DMS79 (cell line): Measurements from ENCODE around the gene EPB41L4B.

Source experiments
- DNase-seq: peaks from one replicate; lab custom pipeline; 2025; lab: John Stamatoyannopoulos, UW

The EPB41L4B gene

DNA sequence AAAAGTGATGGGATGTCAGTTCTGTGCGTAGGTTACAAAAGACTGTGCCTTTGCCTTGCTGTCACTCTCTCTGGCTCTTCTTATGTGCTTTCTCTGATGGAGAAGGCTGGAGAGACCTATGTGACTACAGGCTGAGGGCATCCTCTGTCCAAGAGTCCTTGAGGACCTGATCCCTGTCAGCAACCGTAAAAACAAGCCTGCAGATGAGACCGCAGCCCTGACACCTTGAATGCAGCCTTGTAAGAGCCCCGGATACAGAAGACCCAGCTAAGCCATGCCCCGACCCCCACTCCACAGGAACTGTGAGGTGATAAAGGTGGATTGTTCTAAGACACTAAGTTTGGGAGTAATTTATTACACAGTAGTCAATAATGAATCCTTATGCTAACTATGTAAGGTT, 121.2 kb downstream of the EPB41L4B start:
- DNase-seq, result no peak

DNA sequence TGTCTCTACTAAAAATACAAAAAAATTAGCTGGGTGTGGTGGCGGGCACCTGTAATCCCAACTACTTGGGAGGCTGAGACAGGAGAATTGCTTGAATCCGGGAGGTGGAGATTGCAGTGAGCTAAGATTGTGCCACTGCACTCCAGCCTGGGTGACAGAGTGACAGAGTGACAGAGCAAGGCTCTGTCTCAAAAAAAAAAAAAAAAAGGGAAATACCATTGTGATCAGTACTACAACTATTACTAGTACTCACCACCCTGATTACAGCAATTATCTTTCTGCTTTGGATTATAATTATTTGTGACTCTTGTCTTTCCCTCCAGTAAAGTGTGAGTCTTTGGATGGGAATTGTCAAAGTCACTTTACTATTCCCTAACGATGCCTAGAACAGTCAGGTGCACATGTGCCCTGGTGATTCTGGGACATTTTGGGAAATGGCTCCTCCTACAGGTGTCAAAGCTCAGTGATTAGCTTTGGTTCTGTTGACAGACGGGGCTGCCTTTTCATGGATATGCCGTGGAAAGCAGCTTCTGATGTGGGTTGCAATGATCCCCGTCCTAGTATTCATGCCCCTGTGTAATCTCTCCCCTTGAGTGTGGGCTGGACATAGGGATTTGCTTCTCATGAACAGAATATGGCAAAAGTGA, 122.0 kb downstream of the EPB41L4B start:
- no peak for DNase-seq

DNA sequence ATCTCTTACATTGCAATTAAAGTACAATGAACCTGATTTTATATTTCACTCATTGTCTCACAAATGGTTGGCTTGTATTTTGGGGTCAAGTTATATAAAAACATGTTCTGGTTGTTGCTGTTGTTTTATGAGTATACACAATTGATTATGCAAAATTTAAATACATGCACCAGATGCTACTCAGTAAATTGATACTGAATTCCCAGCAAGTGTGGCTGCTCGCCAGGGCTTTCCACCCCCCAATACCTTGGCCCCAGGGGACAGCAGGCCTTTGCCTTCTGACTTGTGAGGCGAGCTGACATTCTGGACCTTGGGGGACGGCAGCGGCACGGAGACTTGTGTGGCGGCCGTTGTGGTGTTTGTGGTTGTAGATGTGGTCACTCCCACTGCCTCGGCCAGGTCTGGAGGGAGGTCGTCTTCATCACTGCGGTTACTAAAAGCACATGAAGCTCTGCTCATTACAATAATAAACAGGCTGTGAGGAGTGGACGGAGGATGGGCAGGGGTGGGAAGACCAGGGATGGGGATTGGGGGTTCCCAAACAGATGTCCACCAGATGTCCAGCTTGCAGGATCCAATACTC, 126.8 kb downstream of the EPB41L4B start:
- DNase-seq, result no peak

DNA sequence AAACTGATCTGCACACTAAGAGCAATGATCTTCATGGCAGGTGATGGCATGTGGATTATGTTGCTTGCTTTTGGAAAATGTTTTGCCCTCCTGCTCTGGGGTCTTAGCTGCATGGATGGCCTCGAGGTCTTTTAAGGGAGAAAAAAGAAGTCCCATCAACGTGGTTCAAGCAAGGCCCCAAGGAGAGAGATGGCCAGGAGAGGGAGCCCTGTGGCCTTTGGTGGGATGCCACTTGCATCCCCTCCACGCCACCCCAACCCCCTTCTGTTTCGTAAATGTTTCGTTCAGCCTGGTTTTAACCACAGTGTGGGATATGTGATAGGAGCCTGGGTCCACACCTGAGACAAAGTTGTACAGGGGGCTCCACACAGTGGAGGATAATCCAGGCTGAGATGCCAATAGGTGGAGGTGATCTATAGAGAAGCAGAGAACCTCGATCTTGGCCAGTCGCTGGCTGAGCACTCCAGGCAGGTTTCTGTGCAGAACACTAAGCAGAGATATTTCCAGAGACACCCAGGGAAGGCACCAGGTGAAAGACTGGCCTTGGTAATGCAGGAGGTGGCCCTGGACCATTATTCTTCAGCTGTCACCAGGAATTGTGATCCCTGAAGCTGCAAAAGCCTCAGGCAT, 128.0 kb downstream of the EPB41L4B start:
- no peak for DNase-seq

DNA sequence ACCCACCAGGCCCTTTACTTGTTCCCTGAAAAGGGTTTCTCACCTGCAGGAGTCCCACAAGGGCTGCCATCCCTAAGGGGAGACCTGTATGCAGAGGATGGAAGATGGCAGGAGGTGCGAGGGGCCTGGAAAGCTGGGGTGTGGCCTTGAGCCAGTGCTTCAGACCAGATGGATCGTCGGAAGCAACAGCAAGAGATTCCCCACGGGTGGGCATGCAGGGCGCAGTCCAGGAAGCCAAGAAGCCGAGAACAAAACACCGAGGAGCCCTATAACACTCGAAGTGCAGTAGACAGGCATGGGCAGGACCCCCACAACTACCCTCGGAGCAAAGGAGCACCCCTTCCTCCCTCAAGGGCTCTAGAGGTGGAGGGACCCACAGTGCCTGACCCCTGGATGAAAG, 129.1 kb downstream of the EPB41L4B start:
- no peak for DNase-seq

DNA sequence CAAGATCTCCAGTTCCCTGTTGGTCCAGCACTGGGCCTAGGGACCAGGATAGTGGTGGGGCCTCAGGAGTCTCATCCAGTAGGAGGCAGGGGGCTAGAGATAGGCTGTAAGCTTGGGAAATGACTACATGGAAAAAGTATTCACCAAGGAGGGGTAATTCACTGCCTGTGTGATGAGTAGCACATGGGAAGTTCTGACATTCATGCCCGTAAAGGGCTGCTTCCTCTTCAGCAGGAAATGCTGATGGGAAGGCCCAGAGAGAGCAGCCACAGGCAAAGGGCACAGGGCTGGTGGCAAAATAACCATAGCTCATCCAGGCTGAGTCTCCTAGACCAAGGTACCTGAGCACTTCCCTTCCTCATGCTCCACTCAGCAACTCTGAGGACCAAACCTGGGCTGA, 130.7 kb downstream of the EPB41L4B start:
- DNase-seq, result no peak

DNA sequence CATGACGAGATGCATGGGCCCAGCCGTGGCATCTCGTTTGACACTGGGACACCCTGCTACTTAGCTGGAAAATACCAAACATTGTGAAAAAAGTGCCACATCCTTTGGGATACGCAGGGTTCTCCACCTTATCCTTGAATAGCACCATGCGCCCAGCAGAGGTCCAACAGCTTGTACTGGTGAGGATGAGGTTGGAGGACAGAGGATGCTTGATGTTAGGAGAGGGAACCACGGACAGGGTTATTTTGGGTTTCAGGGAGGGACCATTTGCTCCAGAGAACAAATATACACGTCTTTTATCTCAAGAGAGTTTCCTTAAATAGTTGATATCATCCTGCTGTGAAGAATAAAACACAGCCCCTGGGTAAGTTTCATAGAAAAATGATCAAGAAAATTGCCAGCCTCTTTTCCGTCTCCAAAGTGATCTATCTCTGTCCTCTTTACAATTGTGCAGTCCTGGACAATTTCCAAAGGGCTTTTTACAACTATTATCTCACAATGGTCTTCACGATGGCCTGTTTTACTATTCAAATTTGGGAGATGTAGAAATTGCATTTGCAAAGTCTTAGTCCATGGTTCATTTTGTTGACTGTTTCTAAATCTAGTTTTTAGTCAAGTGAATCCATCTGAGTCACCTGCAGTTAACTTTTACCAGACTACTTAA, 133.9 kb downstream of the EPB41L4B start:
- no peak for DNase-seq

DNA sequence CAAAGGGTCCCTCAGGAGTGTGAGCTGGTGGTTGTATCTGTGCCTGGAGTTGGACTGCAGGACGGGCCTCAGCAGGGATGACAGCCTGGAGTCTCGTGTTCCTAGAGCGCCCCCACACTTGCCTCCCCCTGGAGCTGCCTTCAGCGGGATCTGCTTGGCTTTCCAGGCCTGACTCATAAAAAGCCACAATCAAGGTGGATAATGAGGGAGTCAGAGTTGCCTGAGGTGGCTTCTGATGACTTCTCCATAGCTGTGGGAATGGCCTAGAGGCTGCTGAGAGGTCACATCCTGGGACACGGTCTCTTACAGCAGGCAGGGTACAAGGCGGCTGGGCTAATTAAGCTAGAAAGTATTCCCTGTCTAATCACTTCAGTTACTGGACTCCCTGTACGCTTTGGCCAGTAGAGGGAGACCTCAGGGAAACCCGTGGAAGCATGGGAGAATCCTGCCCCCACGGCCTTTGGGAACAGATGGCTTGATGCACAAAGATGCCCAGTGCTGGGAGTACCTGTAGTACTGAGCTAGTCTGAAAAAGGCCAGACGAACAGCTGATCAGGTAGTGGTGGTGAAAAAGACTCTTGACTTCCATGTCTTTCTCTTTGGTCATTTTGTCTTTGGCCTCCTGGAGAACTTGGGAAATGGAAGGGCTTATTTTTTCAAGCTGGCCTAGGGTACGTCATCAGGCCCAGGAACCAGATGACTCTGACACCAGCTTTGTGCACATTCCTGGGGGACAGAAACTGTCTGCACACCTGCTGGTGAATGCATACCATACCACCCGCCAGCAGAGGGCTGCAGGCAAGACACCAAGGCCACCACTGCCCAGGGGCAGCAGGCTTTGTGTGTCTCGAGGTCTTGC, 137.7 kb downstream of the EPB41L4B start:
- no peak for DNase-seq

DNA sequence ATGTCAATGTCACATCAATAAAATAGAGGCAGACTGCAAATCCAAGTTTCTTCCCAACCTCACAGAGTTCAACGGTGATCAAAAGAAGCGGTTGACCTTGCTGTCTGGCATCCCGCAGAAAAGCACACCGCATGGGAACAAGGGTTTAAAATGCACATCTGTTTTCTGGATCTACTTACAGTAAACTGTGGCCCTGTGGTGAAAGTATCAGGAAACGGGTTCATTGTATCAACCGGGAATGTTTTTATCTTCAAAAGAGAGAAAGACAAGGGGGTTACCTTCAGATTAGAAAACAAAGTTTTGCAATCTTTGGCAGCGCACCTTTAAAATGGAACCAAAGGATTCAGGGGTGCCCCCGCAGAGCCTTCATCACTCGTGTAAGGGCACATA, 138.3 kb downstream of the EPB41L4B start:
- DNase-seq, result no peak

DNA sequence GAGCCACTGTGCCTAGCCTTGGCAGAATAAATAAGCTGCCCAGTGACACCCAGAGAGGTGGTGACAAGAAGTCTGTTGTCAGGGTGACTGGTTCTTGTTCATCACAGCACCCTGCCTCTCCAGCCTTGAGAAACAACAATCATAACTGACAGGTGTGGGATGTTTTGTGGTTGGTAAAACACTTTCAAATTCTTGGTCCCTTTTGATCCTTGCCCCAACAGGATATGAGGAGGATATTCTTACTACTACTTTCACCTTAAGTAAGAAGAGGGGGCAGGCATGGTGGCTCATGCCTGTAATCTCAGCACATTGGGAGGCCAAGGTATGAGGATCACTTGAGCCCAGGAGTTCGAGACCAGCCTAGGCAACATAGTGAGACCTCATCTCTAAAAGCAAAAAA, 139.6 kb downstream of the EPB41L4B start:
- DNase-seq, result no peak

DNA sequence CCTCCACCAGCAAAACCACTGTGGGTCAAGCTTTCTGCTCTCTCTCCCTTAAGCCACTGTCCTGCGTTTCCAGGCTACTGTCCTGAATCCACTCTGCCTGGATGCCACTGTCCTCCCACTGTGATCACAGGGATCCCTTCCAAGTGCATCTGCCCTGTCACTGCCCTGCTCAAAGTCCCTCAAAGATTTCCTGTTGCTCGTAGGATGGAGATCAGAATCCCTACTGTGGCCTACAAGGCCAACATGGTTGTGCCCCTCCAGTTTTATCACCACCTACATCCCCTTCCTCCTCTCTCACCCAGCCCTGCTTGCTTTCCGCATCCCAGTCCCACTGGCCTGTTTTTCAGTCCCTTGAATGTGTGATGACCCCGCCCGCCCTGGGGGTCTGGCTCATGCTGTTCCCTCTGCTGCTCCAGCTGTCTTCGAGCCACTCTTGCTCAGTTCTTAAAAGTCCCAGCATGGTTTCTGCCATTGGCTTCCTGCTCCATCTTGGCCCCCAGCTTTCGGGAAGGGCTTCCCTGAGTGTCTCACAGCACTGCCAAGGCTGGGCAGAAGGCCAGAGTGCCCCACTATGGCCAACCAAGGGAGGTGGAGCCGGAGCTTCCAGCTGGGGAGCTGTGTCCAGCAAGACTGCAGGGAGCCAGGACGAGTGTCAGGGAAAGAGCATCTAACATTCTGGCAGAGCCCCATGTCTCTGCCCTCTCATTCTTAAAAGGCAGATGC, 140.9 kb downstream of the EPB41L4B start:
- no peak for DNase-seq

DNA sequence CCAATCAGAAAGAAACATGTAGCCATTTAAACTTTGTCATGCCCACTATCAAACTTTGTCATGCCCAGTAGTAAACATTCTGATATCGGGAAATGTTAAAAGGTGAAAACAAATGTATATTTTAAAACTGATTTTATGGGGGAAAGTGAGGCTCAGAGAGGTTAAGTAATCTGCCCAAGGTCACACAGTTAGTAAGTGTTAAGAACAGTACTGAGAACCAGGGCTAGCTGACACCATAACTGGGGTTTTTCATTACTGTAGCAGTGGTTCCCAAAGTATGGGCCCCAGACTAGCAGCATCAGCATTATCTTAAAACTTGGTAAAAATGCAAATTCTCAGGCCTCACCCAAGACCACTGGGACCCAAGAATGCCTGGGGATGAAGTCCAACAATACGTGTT, 143.9 kb downstream of the EPB41L4B start:
- DNase-seq, result no peak

DNA sequence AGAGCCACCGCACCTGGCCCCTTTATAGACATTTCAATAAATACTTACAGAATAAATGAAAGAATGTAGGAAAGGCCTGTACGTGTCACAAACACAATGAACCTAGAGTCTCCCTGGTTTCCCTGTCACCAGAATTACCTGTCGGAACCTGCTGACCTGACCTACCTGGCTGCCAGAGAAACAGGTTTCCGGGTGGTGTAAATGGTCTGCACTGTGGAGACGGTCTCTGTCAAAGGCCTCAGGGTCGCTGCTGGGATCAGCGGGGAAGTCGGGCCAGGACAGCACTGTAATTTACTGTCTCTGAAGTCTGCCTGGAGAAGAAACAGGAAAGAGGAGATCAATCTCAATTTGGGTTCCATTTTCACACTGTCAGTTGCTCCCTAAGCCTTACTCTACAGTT, 144.5 kb downstream of the EPB41L4B start:
- DNase-seq, result no peak

DNA sequence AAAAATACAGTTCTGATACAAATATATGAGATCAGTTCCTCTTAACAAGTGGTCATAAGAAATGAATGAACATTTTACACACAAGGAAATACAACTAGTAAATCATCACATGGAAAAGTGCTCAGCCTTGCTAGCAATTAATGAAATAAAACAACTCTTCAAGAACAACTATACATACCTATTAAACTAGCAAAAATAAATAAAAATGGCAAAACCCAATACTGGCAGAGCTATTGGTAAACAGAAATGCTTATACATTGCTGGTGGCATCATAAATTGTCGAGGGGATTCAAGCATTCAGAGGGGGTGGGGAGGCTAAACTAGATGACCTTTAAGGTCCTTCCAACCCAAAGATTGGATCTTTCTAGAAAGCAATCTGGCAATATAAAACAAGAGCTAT, 147.9 kb downstream of the EPB41L4B start:
- DNase-seq, result no peak

DNA sequence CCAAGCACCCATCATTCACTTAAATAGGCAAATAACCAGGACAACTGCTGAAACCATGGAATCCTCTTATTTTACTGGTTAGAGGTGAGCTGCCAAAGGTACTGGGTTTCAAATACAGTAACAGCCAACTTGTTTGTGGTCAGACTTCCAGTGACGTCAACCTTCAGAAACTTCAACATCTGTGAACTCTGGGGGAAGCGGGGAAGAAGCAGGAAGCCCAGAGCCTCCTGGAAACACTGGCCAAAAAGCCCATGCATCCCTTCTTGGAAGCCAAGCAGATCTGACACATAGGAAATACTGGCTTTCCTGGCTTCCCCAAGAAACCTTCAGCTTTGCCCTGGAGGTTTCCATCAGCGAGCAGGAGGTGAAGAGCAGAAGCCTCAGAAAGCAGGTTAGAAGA, 148.9 kb downstream of the EPB41L4B start:
- no peak for DNase-seq

DNA sequence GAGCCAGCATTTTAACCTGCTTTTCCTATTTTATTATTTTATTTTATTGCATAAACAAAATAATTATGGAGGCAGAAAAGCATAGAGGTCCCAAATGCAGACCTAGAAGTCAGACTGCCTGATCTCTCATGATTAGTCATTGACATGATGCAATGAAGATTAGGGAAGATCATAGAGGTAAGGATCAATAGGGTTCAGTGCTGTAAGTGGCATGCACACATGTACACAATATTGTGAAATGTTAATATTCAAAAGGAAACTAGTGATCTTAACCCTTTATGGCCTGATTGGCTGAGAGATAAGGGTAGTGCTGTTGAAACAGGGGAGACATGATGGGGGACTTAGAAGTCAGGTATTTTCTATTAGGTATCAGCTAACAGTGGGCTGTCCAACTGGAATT, 152.7 kb downstream of the EPB41L4B start:
- DNase-seq, result no peak

DNA sequence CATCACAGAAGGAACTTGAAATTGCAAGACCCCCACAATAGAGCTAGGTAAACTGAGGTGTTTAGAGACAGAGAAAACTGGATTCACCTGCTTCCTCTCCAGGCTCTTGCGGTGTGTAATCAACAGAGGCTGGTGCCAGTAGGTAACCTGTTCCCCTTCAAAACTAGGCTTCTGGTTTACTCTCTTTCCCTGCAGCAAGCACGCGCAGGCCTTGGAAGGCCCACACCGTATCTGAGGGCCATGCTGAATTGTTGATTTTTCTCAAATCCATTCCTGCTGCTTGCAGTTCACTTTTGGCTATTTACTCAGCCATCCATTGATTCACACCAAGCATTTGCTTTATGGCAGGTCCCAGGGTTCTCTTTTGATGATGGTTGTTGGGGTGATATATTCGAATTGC, 153.1 kb downstream of the EPB41L4B start:
- no peak for DNase-seq

DNA sequence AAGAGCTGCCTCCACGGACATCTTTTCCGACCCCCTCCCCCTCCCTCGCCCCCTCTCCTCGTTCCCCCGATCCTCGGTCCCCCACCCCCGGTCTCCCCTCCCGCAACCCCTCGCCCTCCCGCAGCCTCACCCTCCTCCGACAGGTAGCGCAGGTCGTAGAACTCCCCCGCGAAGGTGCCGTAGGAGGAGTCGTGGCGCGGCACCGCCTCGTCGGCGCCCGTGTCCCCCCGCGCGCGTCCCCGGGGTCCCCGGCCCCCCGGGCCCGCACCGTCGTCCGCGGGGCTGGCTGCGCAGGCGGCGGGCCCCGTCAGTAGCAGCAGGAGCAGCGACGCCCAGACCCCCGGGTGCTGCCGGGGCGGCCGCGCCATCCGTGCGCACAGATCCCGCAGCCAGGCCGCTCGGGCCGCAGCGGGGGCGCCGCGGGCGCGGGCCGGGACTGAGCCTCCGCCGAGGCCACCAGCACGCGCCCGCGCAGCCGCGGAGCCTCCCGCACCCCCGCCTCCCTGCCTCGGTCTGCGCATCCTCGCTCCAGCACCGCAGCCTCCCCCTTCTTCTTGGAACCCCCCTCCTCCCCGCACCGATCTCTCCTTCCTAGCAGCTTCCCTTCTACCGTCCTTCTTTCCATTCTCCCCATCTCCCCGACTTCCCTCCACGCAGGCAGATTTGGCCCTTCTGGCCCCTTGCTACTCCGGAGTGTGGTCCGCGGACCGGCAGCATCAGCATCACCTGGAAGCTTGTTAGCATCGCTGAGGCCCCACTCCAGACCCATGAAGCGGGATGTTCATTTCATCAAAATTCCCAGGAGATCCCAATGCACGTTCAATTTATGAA, 153.9 kb downstream of the EPB41L4B start, which contains the start of gene FRRS1L:
TSS of gene FRRS1L (minus strand) at position 479 of the 831 bp plus-strand sequence. CDS start at position 368, 111 bp downstream.
- DNase-seq, result no peak

DNA sequence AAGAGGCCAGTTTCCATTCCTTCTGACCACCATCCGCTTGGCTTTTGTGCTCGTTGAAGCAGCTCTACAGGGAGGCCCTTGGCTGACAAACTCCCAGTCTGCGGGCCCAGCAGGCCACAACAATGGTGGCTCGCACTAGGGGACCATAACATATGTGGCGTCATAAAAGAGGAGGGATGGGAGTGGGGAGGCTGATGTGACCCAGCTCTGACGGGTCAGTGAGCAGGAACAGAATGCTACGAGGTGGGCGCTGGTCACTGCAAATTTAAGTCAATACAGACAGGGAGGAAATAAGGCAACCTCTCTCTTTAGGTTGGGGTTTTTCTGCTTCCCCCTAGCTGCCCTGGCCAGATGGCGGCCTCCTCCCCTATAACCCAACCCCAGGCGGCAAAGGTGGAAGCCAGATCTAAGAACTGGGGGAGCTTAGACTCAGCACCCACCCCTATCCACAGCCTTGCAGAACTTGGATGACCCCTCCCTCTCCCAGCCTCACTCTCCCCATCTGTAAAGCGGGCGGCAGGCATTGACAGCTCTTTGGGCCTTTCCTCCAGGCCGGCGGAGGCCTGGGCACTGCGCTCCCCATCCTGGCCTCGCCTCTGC, 154.6 kb downstream of the EPB41L4B start:
- no peak for DNase-seq

DNA sequence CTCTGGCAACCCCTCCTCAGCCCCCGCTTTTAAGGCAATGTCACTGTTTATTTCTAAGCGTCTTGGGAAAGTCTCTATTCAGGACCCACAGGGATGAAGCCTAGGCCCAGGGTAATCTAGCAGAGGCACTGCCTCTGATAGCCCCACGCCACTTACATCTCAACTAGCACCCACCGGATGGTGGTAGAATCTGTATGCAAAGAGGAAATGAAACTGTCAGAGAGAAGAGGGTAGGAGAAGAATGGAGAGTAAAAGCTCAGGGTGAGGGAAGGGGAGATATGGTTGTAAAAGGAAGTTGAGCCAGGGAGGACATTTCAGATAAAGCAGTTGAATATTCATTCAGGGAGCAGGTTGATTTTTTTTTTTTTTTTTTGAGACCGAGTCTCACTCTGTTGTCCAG, 156.8 kb downstream of the EPB41L4B start:
- no peak for DNase-seq
